HG03103 (cell line): Measurements from ENCODE around the gene CD4.

Experiments
- ATAC-seq: cut with Tn5 transposase; IDR thresholded peaks from one replicate; pipeline ENCODE4 v1.9.1; 2021; ENCODE audit warnings: low read depth; ENCODE audit not compliant: unreplicated experiment

CD4 gene

DNA sequence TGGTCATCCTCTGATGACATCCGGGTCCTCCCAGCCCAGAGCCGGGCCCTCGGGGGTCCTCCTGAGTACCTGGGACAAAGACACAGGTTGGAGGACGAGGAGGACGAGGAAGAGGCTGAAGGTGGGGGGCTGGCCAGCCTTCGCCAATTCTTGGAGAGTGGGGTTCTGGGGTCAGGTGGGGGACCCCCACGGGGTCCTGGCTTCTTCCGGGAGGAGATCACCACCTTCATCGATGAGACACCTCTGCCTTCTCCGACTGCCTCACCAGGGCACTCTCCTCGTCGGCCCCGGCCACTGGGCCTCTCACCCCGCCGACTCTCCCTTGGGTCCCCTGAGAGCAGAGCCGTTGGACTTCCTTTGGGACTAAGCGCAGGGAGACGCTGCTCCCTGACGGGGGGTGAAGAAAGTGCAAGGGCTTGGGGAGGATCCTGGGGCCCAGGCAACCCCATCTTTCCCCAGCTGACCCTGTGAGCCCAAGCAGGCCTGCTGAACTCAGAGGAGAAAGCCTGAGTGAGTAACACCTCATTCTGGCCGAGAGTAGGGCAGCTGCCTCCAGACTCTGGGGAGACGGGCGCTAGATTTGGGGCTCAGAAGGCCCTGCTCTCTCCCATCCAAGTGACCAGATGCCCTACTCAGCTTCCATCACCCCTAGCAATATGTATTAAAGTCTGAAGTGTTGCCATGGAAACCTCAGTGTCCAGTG lies 37.6 kb downstream of the CD4 start:
- ATAC-seq, result no peak

- no peak for ATAC-seq
Measured at GRCh38 chr12:6827437-6827911, 38.1 kb downstream of the CD4 start.

DNA sequence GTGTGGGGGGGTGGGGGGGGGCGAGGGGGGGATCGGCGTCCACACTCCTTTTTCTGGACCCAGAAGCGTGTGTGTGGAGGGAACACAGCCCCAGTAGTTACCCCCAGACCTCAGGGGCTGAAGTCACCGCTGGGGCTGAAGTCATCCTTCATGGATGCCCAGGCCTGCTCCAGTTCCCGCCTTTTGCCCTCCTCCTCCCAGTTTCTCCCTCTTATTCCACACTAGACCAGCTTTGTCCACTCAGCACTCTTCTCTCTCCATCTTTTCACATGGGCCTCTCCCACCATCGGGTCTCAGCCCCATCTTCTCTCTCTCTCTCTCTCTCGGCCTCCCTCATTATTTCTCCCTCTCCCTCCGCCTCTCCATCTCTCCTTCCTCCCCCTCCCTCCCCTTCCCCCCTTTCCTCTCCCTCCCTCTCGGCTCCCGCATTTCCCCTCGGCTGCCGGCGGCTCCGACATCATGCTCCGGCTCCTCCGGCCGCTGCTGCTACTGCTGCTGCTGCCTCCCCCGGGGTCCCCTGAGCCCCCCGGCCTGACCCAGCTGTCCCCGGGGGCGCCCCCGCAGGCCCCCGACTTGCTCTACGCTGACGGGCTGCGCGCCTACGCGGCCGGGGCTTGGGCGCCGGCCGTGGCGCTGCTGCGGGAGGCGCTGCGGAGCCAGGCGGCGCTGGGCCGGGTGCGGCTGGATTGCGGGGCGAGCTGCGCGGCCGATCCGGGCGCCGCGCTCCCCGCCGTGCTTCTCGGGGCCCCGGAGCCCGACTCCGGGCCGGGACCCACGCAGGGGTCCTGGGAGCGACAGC lies 38.9 kb downstream of the CD4 start, which contains the start of gene P3H3:
Gene P3H3, plus strand, starts transcription at position 426 of the 799 bp plus-strand sequence. Its CDS starts 34 bp downstream, at position 460.
- ATAC-seq, result no peak

GRCh38 chr12:6828781-6829535 lies 39.6 kb downstream of the CD4 start:
- no peak for ATAC-seq

GRCh38 chr12:6829536-6830220 lies 40.4 kb downstream of the CD4 start:
- ATAC-seq, result no peak

- no peak for ATAC-seq
Measured at GRCh38 chr12:6830286-6830890, 41.1 kb downstream of the CD4 start.

DNA sequence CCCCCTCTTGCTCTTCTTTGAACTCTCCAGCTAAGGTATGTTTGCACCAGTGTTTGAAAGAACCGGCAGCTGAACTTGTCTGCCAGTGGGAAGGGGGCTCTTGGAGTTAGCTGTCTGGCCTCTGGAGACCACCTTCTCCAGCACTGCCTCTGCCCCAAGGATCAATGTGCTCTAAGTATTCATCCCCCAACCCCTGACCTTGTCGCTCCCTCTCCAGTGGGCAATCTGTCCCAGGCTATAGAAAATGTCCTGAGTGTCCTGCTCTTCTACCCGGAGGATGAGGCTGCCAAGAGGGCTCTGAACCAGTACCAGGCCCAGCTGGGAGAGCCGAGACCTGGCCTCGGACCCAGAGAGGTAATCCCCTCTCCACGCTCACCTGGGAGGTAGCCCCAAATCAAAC lies 41.7 kb downstream of the CD4 start:
- ATAC-seq, result no peak

- ATAC-seq, result no peak
Measured at GRCh38 chr12:6831450-6831995, 42.2 kb downstream of the CD4 start.

- ATAC-seq, result no peak
Measured at GRCh38 chr12:6832125-6832524, 42.8 kb downstream of the CD4 start.

DNA sequence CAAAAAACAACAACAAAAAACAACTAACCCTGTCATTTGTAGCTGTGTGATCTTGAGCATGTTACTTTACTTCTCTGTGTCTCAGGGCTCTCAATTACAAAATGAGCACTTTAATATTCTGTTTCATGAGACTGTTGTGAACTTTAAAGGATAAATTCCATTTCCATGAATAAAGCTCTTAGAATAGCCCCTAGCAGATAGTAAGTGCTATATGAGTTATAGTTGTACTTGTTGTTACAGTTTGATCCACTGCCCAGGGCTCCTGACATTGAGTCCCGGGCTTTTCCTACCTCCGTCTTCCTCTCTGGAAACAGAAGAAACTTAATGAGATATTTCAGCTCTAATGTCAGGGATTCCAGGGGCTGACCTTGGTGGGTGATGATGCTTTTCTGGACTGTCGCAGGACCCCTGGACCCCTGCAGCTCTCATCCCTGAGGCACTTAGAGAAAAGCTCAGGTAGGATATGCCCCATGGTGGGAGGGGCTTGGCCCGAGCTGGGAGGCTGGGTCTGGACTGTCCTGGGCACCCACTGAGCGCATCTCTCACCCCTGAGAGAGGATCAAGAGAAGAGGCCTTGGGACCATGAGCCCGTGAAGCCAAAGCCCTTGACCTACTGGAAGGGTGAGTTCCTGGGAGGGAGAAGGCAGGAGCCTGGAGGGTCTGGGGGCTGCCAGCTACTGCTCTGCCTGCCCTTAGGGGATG lies 44.0 kb downstream of the CD4 start:
- no peak for ATAC-seq

DNA sequence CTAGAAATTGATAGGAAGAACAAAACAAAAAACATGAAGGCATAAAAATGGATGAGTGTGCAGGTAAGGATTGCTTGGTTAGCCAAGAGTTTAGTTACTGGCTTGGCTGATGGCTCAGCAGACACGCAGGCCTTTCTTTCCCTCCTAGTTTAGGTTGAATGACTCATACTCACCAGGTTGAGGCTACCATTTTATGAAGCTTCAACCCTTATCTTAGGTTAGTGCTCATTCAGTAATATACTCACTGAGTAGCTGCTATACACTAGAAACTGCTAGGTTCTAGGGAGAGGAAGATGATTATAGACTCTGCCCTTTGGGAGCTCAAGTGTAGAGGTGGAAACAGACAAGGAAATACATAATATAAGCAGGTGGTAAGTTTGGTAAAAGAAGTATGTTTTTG lies 44.9 kb downstream of the CD4 start:
- no peak for ATAC-seq

- no peak for ATAC-seq
Measured at GRCh38 chr12:6834873-6835272, 45.5 kb downstream of the CD4 start.

DNA sequence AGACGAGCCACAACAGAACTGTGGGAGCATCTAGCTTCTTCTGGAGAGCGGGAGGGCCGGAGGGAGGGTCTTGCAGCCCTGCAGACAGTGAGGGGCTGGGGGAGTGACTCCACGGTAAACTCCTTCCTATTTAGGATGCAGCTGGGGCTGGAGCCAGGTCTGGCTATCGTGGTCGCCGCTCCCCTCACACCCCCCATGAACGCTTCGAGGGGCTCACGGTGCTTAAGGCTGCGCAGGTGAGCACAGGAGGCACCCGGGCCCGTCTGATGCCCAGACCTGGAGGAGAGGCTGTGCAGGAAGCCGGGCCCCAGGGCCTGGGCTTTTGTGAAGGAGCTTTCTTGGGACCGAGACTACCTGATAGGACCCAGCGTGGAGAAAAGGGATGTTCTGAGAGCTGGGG lies 47.5 kb downstream of the CD4 start:
- ATAC-seq, result no peak

- ATAC-seq, result no peak
Measured at GRCh38 chr12:6837370-6838060, 48.2 kb downstream of the CD4 start.

DNA sequence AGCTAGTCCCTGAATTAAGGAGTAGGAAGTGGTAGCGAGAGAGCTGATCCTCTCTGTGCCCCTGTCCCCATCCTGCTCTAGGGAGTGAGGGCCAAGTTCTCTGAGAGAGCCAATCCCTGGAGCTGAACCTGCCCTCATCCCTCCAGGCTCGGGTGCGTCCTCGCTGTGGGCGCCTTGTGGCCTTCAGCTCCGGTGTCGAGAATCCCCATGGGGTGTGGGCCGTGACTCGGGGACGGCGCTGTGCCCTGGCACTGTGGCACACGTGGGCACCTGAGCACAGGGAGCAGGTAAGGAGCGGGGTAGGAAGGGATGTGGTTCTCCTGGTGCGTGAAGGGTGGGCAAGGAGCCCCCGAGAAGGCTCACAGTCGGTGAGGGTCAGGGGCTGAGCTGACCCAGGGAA lies 49.5 kb downstream of the CD4 start:
- no peak for ATAC-seq

DNA sequence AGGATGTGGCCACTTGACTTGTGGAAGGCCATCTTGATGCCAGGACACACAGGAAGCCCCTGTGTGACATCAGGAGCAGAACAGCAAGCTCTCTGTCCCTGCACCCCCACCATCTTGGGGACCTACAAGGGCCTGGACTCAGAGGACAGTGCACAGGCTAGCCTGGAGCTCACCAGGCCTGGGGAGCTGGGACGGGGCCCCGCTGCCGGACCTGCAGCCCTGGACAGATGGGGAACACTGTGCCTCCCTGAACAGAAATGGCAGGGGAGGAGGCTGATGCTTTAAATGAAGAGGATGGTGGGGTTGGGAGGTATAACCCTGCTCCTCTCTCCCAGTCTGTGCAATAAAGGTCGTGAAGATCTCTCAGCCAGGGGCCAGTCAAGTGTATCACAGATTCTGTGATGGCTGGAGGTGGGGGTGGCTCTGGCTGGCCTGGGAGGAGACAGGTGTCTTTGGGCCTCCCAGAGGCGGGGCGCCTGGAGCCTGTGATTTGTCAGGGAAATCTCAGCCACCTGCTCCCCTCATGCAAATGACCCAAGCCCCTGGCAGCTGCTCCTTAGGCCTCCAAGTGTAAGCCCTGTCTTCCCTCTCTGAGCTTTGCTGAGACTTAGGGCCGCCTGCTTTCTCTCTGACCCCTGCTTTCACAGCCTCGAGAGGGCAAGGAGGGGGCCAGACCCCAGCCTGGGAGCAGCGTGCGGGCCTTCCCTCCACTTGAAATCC lies 50.3 kb downstream of the CD4 start:
- ATAC-seq, result peak; percentile 73

DNA sequence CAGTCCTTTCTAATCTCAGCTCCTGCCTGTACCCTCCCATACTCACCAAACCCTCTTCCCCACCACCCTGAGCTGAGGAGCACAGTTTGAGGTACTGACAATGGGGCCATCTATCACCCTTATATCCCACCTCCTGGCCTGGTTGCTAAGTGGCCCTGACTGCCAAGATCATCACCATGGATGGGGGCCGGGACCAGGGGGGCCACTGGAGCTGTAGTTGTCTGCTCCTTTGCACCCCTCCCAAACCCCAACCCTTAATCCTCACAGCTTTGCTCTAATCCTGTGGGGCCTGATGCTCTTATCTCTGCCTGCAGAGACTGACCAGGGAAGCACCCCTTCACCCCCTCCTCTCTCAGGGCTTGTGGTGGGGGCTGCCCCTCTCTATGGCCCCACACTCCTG lies 51.0 kb downstream of the CD4 start:
- no peak for ATAC-seq
